Glomerular visceral epithelial cell (primary cell): ENCODE data around the gene CR1.
"Not testable (repeated sequence)": the region's sequence is repeated elsewhere in the genome, so short reads cannot be mapped to it uniquely, and the experiment has no call there.

ENCODE experiments used
- DNase-seq: peaks from one replicate; pipeline ENCODE4 v3.0.0-alpha.2; 2016; ENCODE audit errors: extremely low spot score

CR1 gene

DNA sequence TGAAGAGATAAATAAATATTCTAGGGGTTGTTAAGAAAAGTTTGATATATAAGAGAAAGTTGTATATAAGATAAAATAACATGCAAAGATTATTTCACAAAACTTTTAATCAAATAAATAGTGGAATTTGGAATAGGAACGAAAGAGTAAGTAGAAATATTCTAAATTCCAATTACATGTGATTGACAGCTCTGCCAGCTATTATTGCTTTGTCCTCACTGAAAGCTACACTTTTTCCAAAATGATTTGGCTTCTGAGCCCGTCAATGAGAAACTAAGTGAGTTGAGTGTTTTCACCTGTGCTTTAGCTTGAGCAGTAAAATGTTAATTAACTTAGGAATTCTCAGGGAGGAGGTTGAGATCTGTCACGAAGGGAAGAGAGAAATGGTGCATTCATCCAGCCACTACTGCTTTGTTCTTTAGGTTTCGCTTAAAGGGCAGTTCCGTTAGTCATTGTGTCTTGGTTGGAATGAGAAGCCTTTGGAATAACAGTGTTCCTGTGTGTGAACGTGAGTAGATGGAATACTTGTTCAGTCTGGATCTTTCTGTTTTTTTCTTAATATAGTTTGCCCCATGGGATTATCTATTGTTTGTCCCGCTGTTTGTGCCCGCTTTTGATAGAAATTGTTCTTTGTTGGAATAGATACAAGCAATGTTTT, 85.7 kb downstream of the CR1 start:
- no peak for DNase-seq

DNA sequence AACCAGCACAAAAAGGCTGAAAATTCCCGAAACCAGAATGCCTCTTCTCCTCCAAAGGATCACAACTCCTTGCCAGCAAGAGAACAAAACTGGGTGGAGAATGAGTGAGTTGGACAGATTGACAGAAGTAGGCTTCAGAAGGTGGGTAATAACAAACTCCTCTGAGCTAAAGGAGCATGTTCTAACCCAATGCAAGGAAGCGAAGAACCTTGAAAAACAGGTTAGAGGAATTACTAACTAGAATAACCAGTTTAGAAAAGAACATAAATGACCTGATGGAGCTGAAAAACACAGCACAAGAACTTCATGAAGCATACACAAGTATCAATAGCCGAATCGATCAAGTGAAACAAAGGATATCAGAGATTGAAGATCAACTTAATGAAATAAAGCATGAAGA, 93.5 kb downstream of the CR1 start:
- not testable (repeated sequence) for DNase-seq

DNA sequence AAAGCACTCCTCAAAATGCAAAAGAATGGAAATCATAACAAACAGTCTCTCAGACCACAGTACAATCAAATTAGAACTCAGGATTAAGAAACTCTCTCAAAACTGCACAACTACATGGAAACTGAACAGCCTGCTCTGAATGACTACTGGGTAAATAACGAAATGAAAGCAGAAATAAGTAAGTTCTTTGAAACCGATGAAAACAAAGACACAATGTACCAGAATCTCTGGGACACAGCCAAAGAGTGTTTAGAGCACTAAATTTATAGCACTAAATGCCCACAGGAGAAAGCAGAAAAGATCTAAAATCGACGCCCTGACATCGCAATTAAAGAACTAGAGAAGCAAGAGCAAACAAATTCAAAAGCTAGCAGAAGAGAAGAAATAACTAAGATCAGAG, 95.2 kb downstream of the CR1 start:
- not testable (repeated sequence) for DNase-seq

DNA sequence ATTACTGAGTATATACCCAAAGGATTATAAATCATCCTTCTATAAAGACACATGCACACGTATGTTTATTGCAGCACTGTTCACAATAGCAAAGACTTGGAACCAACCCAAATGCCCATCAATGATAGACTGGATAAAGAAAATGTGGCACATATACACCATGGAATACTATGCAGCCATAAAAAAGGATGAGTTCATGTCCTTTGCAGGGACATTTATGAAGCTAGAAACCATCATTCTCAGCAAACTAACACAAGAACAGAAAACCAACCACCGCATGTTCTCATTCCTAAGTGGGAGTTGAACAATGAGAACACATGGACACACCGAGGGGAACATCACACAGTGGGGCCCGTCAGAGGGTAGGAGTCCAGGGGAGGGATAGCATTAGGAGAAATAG, 98.1 kb downstream of the CR1 start:
- not testable (repeated sequence) for DNase-seq

DNA sequence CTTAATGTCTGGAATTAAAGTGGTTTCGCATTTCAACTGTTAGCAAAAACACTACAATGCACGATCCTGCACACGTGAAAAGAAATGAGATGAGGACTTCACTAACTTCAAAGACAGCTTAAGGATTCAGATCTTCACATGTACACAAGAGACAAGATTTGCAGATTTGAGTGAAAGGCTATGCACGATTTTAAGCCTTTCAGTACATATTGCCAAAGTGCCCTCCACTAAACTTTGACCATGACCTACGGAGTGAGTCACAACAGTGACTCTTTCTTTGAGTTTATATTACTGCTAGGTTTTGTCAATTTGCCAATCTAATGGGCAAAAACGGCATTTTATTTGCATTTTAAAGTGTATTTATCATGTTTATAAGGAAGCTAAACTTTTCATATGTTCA, 107.8 kb downstream of the CR1 start:
- no peak for DNase-seq

DNA sequence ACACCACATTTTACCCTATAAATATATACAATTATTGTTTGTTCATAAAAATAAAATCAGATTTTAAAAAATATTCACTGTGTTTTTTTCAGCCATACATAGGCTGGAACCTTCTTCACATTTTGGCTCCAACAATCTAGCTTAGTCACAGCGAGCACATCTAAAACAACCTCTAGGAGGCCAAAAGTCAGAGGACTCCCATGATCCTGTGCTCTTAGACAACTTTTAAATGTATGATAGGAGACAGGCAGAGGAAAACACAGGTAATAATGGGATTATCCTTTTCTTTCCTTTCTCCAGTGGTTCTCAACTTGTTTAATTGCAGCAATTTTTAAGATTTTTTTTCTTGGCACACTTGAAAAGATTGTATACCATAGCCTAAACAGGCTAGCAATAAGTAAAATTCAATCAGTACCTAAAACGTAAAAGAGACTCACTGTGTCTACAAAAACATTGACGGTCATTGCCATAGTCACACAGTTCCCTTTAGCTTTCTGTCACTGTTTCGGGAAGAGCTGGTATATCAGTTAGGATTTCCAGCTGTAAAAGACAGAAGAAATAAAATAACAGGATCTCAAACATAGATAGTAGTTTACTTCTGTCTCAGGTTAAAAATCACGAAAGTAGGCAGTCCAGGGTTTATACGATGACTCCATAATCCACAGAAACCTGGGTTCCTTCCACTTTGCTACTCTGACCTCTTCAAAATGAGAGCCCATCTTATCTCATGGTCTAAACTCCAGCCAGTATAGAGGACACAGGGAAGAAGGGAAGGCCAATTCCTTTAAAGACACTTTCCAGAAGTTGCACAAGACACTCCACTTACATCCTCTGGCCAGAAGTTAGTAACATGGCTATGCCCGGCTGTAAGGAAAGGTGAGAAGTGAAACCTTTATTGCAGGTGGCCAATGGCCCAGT, 109.7 kb downstream of the CR1 start:
- DNase-seq: no peak

DNA sequence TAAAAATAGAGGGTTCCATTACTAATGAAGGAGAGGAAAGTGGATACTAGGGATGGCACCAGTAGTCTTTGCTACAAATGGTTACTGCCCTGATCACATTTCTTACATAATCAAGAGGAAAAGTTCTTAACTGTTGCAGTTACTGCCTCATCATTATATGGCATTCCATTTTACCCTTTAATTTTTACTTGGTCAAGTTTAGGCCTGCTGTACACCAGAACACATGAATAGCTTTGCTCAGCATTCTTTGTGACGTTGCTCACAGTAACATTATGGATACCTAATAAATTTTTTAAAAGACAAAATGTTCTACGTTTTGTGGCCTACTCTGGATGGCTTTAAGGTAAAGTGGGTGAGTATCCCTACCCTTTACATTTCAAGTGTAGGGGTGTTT, 110.4 kb downstream of the CR1 start:
- DNase-seq: no peak

DNA sequence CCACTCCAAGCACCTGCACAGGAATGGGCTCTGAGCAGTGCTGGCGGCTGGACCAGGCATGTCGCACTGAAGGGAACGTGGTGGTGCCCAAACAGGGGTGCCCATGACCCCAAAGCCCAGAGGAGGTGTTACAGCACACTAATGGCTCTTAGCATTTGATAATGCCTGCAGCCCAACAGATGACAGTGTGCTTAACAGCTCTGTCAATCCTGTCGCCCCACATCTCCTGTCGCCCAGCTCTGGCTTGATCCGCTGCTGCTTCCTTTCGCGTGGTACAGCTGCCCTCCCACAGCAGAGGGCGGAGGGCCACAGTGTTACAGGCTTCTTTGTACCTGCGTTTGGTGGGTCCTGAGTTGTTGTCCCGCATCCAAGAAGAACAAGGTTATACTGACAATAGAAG, 116.8 kb downstream of the CR1 start:
- DNase-seq: no peak

DNA sequence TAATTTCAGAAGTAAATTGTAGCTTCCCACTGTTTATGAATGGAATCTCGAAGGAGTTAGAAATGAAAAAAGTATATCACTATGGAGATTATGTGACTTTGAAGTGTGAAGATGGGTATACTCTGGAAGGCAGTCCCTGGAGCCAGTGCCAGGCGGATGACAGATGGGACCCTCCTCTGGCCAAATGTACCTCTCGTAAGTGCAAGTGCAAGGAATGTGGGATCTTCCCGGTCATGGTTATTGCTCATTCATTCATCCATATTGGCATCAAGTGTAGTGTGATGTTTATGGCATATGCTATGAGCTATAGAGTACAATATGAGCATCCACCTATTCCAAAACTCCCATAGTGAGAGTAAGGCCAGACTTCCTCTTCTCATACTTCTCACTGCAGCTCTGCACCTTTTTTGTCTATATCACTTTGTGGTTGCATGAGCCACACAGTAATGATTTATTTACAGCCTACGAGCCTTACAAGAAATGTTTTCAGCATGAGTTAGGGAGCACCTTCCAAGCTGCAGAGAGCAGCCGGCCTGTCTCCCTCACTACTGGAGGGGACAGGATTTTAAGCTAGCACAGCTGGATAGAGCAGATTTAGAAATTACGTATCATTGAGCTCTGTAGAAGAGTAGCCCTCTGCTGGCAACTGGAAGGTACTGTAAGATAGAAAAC, 124.0 kb downstream of the CR1 start:
- peak; percentile 61 for DNase-seq

DNA sequence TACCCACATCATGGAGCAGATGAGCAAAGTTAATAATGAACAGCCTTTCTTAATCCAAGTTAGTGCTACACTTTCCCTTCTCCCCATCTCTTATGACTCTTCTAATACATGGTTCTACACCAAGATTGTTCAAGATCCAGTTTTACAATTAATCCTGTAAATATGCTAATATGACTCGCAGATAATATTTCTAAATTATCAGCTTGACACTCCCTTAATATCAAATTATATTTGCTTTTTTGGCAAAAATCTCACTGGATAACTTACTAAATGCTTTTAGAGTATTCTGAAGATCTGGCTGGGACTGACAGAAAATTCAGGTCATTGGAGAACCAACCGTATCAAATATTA, 124.6 kb downstream of the CR1 start:
- DNase-seq: no peak

DNA sequence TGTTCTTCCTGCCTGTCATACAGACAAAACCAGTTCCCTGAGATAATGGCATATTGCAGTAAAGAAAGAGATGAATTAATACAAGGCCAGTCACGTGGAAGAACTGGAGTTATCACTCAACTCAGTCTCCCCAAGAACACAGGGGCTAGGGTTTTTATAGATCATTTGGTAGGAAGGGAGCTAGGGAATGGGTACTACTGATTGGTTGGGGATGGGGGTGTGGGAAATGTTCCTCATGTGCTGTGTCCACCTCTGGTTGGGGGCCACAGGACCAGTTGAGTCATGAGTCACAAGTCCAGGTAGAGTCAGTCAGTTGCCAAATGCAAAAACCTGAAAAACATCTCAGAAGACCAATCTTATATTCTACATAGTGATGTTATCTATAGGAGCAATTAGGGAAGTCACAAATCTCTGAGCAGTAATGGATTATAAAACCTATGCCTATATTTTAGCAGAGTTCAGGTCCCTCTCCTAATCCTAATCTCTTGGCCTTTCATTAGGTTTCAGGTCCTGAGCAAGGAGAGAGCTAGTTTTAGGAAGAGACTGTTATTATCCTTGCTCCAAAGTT, 129.6 kb downstream of the CR1 start:
- not testable (repeated sequence) for DNase-seq

DNA sequence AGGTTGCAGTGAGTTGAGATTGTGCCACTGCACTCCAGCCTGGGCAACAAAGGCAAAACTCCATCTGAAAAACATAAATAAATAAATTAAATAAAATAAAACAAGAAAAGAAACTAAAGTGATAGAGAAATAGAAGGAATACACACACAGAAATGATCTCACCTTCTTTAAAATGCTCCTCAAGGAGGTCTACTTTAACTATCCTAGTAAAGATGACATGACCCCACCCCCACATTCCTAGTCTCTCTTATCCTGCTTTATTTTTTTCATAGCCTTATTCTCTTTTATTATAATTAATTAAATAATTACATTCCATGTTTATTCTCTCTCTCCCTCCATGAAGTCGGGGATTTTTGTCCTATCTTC, 131.0 kb downstream of the CR1 start:
- DNase-seq: no peak

DNA sequence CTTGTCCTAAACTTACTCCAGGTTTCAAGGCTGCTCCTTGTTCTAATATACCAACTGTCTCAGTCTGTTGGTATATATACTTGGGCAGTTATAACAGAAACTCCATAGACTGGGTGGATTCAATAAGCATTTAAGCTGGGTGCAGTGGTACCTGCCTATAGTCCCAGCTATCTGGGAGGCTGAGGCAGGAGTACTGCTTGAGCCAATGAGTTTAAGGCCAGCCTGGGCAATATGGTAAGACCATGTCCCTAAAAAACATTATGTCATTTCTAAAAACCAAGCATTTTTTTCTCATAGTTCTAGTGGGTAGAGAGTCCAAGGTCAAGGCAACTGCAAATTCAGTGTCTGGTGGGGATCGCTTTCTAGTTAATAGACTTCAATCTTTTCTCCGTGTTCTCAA, 131.5 kb downstream of the CR1 start:
- DNase-seq: no peak

DNA sequence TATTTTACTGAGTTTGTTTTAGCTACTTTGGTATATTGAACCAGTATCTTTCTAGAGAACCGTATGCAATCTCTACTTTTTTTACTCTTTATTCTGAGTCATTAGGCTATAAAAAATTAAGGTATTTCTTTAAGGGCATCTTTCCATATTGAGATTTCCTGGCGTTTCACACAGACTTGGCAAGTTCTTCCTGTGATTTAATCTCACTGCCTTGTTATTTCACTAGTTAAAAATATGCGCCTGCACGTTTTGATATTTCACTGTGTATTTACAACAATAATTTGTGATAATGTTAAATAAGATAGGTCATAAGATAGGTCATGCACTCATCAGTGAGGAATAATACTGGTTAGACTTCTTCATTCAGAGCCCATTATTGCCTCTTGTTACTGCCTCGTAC, 132.8 kb downstream of the CR1 start:
- no peak for DNase-seq

DNA sequence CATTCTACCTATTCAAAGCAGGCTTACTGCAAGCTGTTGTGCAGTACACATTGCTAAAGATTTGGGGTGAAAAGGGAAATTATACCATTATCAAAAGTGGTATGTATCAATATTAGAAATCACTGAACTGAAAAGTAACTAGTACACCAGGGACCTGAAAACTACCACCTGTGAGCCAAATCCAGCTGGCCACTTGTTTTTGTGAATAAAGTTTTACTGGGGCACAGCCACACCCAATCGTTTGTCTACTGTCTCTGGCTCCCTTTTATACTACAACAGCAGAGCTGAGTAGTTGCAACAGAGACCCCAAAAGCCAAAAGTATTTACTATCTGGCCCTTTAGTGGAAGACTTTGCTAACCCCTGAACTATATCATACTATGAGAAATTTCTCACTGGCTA, 135.2 kb downstream of the CR1 start:
- no peak for DNase-seq

DNA sequence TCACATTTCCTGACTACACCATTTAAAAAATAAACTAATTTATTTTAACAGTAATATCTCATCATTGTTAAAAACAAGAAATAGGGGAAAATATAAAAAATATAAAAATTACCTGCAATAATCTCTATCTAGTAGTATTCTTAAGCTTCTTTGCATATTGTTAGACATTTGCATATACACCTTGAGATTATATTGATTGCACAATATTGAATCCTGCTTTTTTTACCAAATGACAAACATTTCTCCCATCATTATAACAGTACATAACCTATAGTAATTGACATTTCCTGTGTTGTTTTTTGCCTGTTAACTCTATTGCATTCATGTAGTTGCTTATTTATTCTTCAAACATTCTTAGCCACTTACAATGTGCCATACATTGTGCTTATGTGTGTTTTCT, 137.3 kb downstream of the CR1 start:
- no peak for DNase-seq

DNA sequence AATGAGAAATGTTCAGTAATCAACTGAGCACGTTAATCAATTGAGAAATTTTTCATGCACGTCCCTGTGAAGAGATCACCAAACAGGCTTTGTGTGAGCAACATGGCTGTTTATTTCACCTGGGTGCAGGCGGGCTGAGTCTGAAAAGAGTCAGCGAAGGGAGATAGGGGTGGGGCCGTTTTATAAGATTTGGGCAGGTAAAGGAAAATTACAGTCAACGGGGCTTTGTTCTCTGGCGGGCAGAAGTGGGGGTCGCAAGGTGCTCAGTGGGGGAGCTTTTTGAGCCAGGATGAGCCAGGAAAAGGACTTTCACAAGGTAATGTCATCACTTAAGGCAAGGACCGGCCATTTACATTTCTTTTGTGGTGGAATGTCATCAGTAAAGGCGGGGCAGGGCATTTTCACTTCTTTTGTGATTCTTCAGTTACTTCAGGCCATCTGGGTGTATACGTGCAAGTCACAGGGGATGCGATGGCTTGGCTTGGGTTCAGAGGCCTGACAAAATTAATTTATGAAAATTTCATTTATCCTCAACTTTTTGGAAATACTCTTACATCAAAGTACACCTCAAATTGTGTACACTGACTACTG, 137.8 kb downstream of the CR1 start:
- not testable (repeated sequence) for DNase-seq

DNA sequence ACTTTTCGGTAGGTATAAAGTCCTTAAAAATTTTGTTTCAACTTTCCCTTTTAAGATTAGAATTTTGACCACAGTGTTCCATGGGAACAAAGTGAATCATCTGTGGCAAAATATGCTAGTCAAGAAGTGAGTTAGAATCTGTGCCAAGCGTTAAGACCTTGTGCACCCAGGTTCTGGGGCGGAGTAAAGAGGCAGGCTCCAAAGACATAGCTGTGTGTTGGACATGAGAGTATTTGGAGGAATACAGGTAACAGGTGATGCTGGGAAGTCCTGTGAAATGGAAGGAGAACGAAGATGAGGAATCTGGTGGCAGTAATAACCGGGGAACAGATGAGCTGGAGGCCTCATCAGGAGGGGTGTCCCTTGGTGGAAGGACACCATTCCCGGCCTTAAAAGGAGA, 138.3 kb downstream of the CR1 start:
- not testable (repeated sequence) for DNase-seq

DNA sequence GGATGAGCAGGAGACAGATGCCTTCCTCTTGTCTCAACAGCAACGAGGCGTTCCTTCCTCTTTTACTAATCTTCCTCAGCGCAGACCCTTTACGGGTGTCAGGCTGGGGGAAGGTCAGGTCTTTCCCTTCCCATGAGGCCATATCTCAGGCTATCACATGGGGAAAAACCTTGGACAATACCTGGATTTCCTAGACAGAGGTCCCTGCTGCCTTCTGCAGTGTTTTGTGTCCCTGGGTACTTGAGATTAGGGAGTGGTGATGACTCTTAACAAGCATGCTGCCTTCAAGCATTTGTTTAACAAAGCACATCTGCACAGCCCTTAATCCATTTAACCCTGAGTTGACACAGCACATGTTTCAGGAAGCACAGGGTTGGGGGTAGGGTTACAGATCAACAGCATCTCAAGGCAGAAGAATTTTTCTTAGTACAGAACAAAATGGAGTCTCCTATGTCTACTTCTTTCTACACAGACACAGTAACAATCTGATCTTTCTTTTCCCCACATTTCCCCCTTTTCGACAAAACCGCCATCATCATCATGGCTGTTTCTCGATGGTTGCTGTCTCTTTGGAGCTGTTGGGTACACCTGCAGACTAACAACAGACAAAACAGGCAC, 139.7 kb downstream of the CR1 start:
- DNase-seq: not testable (repeated sequence)

DNA sequence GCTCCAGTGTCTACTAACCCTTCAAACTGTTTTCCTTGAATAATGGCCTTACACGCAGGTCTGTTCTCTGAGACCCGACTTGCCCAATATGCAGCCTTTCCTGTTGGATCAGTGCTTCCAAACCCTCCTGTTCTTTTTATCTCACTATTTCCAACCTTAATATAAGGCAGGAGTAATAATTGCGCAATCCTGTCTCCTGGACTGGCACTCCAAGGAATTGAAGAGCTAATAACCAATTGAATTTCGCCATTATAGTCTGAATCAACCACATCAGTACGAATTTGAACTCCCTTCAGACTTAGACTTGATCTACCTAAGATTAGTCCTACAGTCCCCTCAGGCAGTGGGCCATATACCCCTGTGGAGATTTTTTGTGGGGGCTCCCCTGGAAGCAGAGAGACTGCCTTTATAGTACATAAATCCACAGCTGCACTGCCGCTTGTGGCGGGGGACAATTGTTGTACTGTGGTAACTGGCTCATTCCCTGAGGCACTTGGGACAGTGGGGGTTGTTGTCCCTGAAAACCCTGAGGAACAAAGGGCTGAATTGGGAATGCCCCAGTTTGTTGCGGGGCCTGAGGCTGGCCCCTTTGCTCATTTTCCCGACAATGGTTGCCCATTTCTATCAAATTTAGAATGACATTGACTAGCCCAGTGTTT, 142.7 kb downstream of the CR1 start:
- DNase-seq: not testable (repeated sequence)

DNA sequence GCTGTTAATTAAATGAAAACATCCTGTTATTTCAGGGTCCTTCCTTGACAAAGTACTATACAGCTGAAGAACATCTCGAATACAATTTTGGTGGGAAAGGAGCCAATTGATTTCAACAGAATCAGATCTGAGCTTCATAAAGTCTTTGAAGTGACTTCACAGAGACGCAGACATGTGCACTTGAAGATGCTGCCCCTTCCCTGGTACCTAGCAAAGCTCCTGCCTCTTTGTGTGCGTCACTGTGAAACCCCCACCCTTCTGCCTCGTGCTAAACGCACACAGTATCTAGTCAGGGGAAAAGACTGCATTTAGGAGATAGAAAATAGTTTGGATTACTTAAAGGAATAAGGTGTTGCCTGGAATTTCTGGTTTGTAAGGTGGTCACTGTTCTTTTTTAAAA, 143.4 kb downstream of the CR1 start:
- not testable (repeated sequence) for DNase-seq
